Panc1 (cell line): ENCODE results near the gene MTLN. TPM values are rescaled to one million over a fixed set of nuclear protein-coding genes. Genes with fewer than 3 reads are reported as not detected.

Experiments used
- ATAC-seq: fragments of 200-7000 bp; cut with Tn5 transposase; 2 replicates; pipeline ENCODE4 v1.9.1; 2020; ENCODE audit warnings: mild to moderate bottlenecking, moderate library complexity
- BruUV-seq: library from RNA; stranded (reverse); fragments of 400-500 nt; replicated peaks from 2 replicates; lab custom pipeline; 2021; lab: Mats Ljungman, UMichigan
- CTCF ChIA-PET: fragments of 300-600 bp; sonication (Branson Sonifier 250); formaldehyde crosslinking; loops from one replicate; lab custom pipeline; 2022; ENCODE audit warnings: antibody characterized with exemption; lab: Charles Lee
- POLR2A ChIA-PET: fragments of 300-600 bp; sonication (Branson Sonifier 250); formaldehyde crosslinking; loops from one replicate; lab custom pipeline; 2022; ENCODE audit warnings: antibody characterized with exemption; lab: Charles Lee
- DNase-seq: peaks from one replicate; pipeline ENCODE4 v3.0.0-alpha.2; 2010; ENCODE audit warnings: low read depth, low spot score
- H3K27ac ChIP-seq: 2 replicates; pipeline ENCODE4 v1.5.1; 2011; ENCODE audit warnings: mild to moderate bottlenecking, low read length, inconsistent platforms
- H3K27me3 ChIP-seq: fragments of 200-500 bp; sonication (Bioruptor generic); 2 replicates; pipeline ENCODE4 v1.6.0; 2014; ENCODE audit warnings: low read length, inconsistent platforms; ENCODE audit not compliant: control insufficient read depth, insufficient read depth
- H3K36me3 ChIP-seq: fragments of 200-500 bp; sonication (Bioruptor generic); 2 replicates; pipeline ENCODE4 v1.5.1; 2014; ENCODE audit warnings: inconsistent platforms, mild to moderate bottlenecking, low read length, moderate library complexity; ENCODE audit not compliant: control insufficient read depth, insufficient read depth
- H3K4me1 ChIP-seq: 2 replicates; pipeline ENCODE4 v1.5.1; 2011; ENCODE audit warnings: inconsistent platforms, mild to moderate bottlenecking, low read length, moderate library complexity; ENCODE audit not compliant: control insufficient read depth, insufficient read depth
- H3K4me3 ChIP-seq, 2 experiments: 2 replicates each; pipeline ENCODE4 v1.5.1; 2011 to 2012; ENCODE audit warnings: low read depth in 2 of 2, low read length in 2 of 2, mild to moderate bottlenecking in 2 of 2, inconsistent platforms in 1 of 2, moderate library complexity in 1 of 2
- H3K9me3 ChIP-seq: fragments of 200-500 bp; sonication (Bioruptor generic); 2 replicates; pipeline ENCODE4 v1.5.1; 2014; ENCODE audit warnings: low read depth, mild to moderate bottlenecking, inconsistent platforms, low read length, moderate library complexity; ENCODE audit not compliant: control insufficient read depth, insufficient read depth
- POLR2AphosphoS5 ChIP-seq: IDR thresholded peaks from 2 replicates; pipeline ENCODE4 v1.6.1; 2012; ENCODE audit warnings: mild to moderate bottlenecking, low read depth, low read length, moderate library complexity
- REST ChIP-seq, 2 experiments: IDR thresholded peaks; 2 replicates each; pipeline ENCODE4 v1.6.1; 2011 to 2012; ENCODE audit warnings: low read depth in 2 of 2, control low read depth in 1 of 2, low read length in 1 of 2, mild to moderate bottlenecking in 1 of 2, moderate library complexity in 1 of 2; ENCODE audit not compliant: insufficient read depth in 1 of 2
- SIN3A ChIP-seq: IDR thresholded peaks from 2 replicates; pipeline ENCODE4 v1.6.1; 2012; ENCODE audit warnings: low read depth, mild to moderate bottlenecking, low read length, moderate library complexity, borderline replicate concordance; ENCODE audit not compliant: insufficient read depth
- TCF7L2 ChIP-seq: IDR thresholded peaks from 2 replicates; pipeline ENCODE4 v1.6.1; 2011; ENCODE audit warnings: mild to moderate bottlenecking, low read depth, low read length, inconsistent platforms
- in situ Hi-C: cut with HindIII; loops from 2 replicates; pipeline ENCODE4 v1.10.0; 2016; ENCODE audit warnings: low sequenced_read_pairs, low pct_unique_long_range_greater_than_20kb
- intact Hi-C: fragments of 100-400 bp; cut with micrococcal nuclease; formaldehyde crosslinking; loops from one replicate; pipeline ENCODE4 v1.10.0; 2022; ENCODE audit not compliant: unreplicated experiment
- total RNA-seq: library from RNA; stranded (reverse); gene quantifications from one replicate; pipeline ENCODE4 v1.2.1, GENCODE V29; 2021; ENCODE audit not compliant: unreplicated experiment
- TF ChIP-seq, protein P1 (sequence below): fragments of 450-650 bp; IDR thresholded peaks from 2 replicates; pipeline ENCODE4 v1.5.1; 2017; ENCODE audit warnings: mild to moderate bottlenecking

Gene MTLN
- total RNA-seq, 1 experiment from 2014 or later = 84.3 TPM

DNA sequence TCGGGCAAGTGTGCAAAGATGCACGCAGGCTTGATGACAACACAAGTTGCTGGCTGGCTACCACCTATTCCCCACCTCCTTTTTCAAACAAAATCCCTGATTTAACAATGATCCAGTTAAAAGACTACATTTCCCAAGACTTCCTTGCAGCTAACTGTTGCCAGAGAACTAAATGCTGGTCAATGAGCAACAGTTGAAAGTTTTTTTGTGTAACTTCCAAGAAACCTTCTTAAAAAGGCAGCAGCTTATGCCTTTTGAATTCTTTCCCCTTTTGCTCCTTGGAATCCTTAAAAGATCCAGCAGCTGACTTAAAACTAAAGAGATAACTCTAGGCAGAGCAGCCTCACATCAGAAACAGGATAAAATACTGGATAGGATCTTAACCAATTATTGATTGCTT lies 46.1 kb downstream of the MTLN start:
- in situ Hi-C loops = no loop called here
- Histone ChIP-seq H3K4me3 (no peak overlapping the region), H3K9me3 (no peaks in the 10 kb centered on the region), H3K27ac (no peak overlapping the region), H3K4me1 (peaks cover 3% of the 10 kb centered on the region; the same call in 1 of the 2 replicates), H3K36me3 (no peaks in the 10 kb centered on the region), H3K27me3 (no peaks in the 10 kb centered on the region)
- DNase-seq (no peak), ATAC-seq (no peak)
- TF ChIP-seq SIN3A (no peak), TCF7L2 (no peak), POLR2AphosphoS5 (no peak), REST (IDR thresholded peaks at IDR 0.05; ENCODE audit: insufficient read depth in 1 of 2, low read depth in 2 of 2, low read length in 1 of 2) (no peak)
- TF ChIP-seq, protein P1, sequence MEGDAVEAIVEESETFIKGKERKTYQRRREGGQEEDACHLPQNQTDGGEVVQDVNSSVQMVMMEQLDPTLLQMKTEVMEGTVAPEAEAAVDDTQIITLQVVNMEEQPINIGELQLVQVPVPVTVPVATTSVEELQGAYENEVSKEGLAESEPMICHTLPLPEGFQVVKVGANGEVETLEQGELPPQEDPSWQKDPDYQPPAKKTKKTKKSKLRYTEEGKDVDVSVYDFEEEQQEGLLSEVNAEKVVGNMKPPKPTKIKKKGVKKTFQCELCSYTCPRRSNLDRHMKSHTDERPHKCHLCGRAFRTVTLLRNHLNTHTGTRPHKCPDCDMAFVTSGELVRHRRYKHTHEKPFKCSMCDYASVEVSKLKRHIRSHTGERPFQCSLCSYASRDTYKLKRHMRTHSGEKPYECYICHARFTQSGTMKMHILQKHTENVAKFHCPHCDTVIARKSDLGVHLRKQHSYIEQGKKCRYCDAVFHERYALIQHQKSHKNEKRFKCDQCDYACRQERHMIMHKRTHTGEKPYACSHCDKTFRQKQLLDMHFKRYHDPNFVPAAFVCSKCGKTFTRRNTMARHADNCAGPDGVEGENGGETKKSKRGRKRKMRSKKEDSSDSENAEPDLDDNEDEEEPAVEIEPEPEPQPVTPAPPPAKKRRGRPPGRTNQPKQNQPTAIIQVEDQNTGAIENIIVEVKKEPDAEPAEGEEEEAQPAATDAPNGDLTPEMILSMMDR = no peak
- ChIA-PET POLR2A (interaction anchor here (1.1 kb wide), 1 partner anchor 9 kb away, joined by 3 read pairs; no protein-coding TSS in a partner anchor), CTCF (no interaction called here)
- BruUV-seq = no TSS peak
- intact Hi-C loops = no loop called here

Other genes with a start within 250 kb of the MTLN start
- gene MALL, start 96.7 kb downstream of the MTLN start, total RNA-seq = 159 TPM
- gene NPHP1, start 7.5 kb downstream of the MTLN start, total RNA-seq = 7.2 TPM